GM19468 (cell line): Measurements from ENCODE around the gene SIGLEC10.
"Not testable (repeated sequence)": the region's sequence is repeated elsewhere in the genome, so short reads cannot be mapped to it uniquely, and the experiment has no call there.

Experiments used
- ATAC-seq: cut with Tn5 transposase; IDR thresholded peaks from one replicate; pipeline ENCODE4 v1.9.1; 2021; ENCODE audit warnings: mild to moderate bottlenecking, moderate library complexity, moderate number of reproducible peaks; ENCODE audit not compliant: unreplicated experiment; ENCODE audit errors: extremely low read depth

Gene SIGLEC10

GRCh38 chr19:51417107-51417809 lies at the start of gene SIGLEC10:
Gene SIGLEC10 (minus strand): TSS chr19:51417642. CDS start chr19:51417581, 61 bp downstream.
- ATAC-seq: peak; percentile 26

DNA sequence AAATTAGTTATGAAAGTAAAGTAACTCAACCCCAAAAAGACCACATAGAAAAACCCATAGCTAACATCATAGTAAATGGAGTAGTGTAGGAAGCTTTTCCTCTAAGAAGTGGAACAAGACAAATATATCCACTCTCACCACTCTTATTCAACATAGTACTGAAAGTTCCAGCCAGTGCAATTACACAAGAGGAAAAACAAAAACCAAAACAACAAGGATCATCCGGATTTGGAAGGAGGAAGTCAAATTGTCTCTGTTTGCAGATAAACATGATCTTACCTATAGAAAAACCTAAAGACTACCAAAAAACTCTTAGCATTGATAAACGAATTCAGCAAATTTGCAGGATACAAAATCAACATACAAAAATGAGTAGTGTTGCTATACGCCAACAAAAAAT lies 49.3 kb upstream of the SIGLEC10 start:
- ATAC-seq: no peak

DNA sequence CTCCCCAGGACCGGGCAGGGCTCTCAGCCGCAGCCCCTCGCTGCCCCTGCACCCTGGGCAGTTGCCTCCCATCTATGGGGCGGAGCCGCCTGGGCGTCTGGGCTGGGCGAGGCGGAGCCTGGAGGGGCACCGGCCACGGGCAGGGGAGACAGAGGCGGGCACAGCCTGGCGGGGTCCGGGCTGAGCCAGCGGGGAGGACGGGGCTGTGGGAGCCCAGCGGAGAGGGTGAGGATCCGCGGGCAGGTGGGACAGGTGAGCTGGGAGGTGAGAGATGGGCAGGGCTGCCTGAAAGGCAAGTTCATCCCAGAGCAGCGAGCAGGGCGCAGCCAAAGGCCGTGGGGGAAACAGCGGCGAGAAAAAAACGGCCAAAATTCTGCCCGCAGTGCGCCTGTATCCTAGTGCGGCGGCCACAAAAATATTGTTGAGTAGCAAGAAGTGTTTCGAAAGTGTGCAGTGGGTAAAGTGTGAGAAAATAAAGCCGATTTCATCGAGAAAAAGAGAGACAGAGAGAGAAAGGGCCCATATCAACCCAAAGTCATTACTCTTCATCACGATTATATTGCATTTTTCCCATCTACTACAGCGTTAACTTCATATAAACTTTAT lies 46.6 kb upstream of the SIGLEC10 start:
- ATAC-seq: not testable (repeated sequence)

DNA sequence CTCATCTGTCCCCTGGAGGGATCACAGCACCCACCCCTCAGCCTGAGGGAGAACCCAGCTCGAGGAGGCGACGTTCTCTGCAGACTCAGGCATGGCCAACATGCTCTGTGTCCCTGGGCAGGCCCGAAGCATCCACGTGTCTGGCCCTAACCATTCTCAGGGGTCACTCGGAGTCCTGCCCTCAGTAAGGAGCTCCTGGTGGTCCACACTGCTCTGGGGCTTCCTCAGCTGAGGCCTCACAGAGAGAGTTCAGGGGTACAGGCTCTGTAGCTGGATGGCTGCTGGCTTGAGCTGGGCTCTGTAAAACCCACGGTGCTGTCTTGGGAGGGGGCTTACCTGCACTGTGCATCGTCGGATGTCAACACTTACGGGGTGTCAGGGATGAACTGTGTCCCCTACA lies 45.2 kb upstream of the SIGLEC10 start:
- ATAC-seq: no peak

DNA sequence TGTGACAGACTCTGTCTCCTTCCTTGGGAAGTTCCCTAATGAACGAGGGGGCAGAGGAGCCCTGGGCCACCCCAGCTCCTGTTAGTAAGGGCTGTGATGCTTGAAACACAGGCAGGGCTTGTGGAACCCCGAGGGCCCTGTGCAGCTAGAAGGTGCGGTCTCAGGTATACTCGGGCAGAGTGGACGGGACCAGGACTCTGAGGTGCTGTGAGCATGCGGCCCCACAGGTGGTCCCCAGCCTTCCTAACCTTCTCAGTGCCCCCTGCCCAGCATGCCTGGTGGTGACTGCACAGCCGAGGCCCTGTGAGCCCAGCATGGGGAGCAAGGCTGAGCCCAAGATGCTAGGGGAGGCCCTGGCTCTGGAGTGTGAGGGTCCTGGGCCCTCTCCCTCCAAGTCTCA lies 44.8 kb upstream of the SIGLEC10 start:
- no peak for ATAC-seq

DNA sequence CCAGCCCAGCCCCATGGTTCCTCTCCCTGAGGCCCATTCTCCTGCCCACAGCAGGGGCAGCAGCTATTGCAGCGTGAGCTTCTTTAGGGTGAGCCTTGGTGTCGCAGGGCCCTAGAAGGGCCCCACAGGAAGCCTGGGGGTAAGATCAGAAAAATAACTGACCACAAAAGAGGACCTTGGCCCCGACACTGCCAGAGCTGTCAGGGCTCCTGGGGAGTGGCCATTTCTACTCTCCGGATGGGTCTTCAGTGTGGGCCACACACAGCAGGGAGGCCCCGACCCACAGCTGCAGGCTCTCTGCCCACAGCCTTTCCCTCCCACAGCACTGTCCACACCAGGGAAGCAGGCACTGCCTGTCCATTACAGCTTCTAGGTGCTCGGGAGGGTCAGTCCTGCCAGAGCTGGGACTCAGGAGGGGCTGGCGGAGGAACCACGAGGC lies 44.3 kb upstream of the SIGLEC10 start:
- no peak for ATAC-seq

GRCh38 chr19:51460164-51460992 lies 42.9 kb upstream of the SIGLEC10 start:
- ATAC-seq: no peak

- ATAC-seq: no peak
Measured at GRCh38 chr19:51458899-51459505, 41.6 kb upstream of the SIGLEC10 start.

- ATAC-seq: no peak
Measured at GRCh38 chr19:51458051-51458645, 40.7 kb upstream of the SIGLEC10 start, which contains the start of gene SIGLEC8. Gene SIGLEC8 (minus strand): TSS chr19:51458454. CDS start chr19:51458387, 67 bp downstream.

DNA sequence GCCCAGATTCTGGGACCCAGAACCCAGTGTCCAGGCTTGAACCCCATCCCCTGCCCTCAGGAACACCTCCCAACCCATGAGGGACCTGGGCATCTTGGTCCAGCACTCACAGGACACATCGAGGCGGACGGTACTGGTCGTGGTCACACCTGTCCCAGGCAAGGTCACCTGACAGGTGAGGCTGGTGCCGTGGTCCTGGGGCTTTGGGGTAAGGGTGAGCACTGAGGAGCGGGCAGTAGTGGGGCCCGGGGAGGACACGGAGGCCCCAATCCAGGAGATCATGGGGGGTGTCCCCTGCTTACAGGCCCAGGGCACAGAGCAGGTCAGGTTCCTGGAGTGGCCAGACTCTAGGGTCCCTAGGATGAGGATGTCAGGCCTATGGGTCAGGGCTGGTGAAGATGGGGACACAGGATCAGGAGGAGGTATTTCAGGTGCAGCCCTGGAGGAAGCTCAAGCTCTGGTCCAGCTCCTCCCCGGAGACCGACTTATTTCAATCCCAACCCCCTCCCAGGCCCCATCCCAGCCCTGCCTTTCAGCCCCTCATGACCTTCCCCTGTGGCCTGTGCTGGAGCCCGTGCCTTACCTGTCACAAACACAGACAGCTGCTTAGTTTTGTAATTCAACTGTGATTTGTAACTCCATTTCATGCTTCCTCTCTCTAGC lies 40.0 kb upstream of the SIGLEC10 start:
- ATAC-seq: no peak

GRCh38 chr19:51456541-51457290 lies 39.3 kb upstream of the SIGLEC10 start:
- ATAC-seq: no peak

DNA sequence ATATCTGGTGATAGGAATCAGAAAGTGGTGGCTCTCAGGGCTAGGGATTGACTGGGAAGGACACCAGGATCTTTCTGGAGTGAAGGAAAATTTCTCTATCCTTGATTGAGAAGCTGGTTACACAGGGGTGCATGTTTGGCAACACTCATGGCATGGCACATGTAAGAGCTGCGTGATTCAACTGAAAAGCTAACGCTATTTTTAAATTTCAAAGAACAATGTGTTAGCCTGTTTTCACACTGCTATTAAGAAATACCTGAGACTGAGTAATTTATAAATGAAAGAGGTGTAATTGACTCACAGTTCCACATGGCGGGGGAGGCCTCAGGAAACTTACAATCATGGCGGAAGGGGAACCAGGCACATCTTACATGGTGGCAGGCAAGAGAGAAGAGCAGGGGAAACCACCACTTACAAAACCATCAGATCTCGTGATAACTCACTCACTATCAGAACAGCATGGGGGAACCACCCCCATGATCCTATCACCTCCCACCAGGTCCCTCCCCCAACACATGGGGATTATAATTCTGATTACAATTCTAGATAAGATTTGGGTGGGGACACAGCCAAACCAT lies 33.4 kb upstream of the SIGLEC10 start:
- no peak for ATAC-seq

- ATAC-seq: no peak
Measured at GRCh38 chr19:51448411-51449016, 31.1 kb upstream of the SIGLEC10 start.

GRCh38 chr19:51448011-51448410 lies 30.6 kb upstream of the SIGLEC10 start:
- ATAC-seq: no peak

- not testable (repeated sequence) for ATAC-seq
Measured at GRCh38 chr19:51447510-51447909, 30.1 kb upstream of the SIGLEC10 start.

- ATAC-seq: peak; percentile 62
Measured at GRCh38 chr19:51441410-51442390, 24.3 kb upstream of the SIGLEC10 start.

DNA sequence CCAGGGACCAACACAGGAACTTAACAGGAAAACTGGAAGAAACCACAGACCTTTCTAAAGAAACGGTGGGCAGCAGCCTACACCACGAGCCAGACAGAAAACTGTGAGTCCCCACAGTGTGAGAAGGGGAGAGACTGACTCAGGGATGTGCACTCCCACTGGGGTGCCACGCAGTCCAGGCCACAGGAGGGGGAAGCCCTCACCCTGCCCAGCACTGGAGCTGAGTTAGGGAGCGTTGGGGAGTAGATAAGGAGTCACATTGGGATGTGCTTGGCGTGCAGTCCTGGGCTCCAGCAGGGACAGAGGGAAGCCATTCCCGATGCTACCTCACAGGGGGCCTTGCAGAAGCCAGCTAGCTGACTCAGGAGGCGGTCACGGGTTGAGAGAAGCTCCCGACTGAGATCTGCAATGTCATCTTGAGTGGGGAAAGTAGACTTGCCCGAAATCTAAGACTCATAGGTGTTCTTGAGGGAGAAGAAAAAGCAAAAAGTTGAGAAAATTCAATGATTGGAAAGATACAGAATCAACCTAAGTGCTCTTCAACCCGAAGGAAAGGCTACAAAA lies 23.5 kb upstream of the SIGLEC10 start:
- no peak for ATAC-seq
